HG03103 (cell line): ENCODE results near the gene RNF225.
A peak's percentile ranks its signal among the peaks of the same experiment; 100 is the strongest.
"Not testable (repeated sequence)": the region's sequence is repeated elsewhere in the genome, so short reads cannot be mapped to it uniquely, and the experiment has no call there.

Experiments used
- ATAC-seq: cut with Tn5 transposase; IDR thresholded peaks from one replicate; pipeline ENCODE4 v1.9.1; 2021; ENCODE audit warnings: low read depth; ENCODE audit not compliant: unreplicated experiment

The RNF225 gene

GRCh38 chr19:58361900-58362271 is 33.6 kb upstream of the RNF225 start:
- ATAC-seq, result peak; percentile 2

- peak; percentile 83 for ATAC-seq
These were observed 33.0 kb upstream of the RNF225 start, which contains the start of gene ZNF497 for GRCh38 chr19:58362272-58362994. TSS of gene ZNF497 (minus strand) at chr19:58362751. CDS start at chr19:58357635, 5,116 bp downstream.

- no peak for ATAC-seq
These were observed 31.3 kb upstream of the RNF225 start for GRCh38 chr19:58364146-58364545.

GRCh38 chr19:58366585-58367430 is 28.6 kb upstream of the RNF225 start:
- no peak for ATAC-seq

GRCh38 chr19:58367698-58368454 is 27.6 kb upstream of the RNF225 start:
- ATAC-seq, result no peak

GRCh38 chr19:58368561-58369360 is 26.7 kb upstream of the RNF225 start:
- no peak for ATAC-seq

- no peak for ATAC-seq
These were observed 22.9 kb upstream of the RNF225 start for GRCh38 chr19:58372311-58373133.

- ATAC-seq, result no peak
These were observed 21.3 kb upstream of the RNF225 start for GRCh38 chr19:58374200-58374599.

- ATAC-seq, result not testable (repeated sequence)
These were observed 18.7 kb upstream of the RNF225 start for GRCh38 chr19:58376724-58377123.

GRCh38 chr19:58379246-58379645 is 16.2 kb upstream of the RNF225 start:
- no peak for ATAC-seq

- ATAC-seq, result no peak
These were observed 15.3 kb upstream of the RNF225 start for GRCh38 chr19:58380037-58380661.

- peak; percentile 79 for ATAC-seq
These were observed 14.6 kb upstream of the RNF225 start, which contains the start of gene ZNF837 for GRCh38 chr19:58380662-58381459. TSS of gene ZNF837 (minus strand) at chr19:58381030. CDS start at chr19:58369332, 11,698 bp downstream.

GRCh38 chr19:58381460-58382212 is 13.8 kb upstream of the RNF225 start:
- no peak for ATAC-seq

- no peak for ATAC-seq
These were observed 12.4 kb upstream of the RNF225 start for GRCh38 chr19:58382997-58383603.

GRCh38 chr19:58385313-58385890 is 10.1 kb upstream of the RNF225 start:
- ATAC-seq, result no peak

- peak; percentile 3 for ATAC-seq
These were observed 9.4 kb upstream of the RNF225 start for GRCh38 chr19:58385891-58386575.
